Kidney epithelial cell (primary cell): ENCODE data around the gene SPEG. TPM values are rescaled to one million over a fixed set of nuclear protein-coding genes. Genes with fewer than 3 reads are reported as not detected.
A peak's percentile ranks its signal among the peaks of the same experiment; 100 is the strongest.

Experiments used
- DNase-seq: peaks from one replicate; pipeline ENCODE4 v3.0.0-alpha.2; 2010; ENCODE audit warnings: low read depth
- H3K27me3 ChIP-seq: 2 replicates; pipeline ENCODE4 v1.6.0; 2011; ENCODE audit warnings: low read length; ENCODE audit not compliant: control insufficient read depth, insufficient read depth
- H3K36me3 ChIP-seq: 2 replicates; pipeline ENCODE4 v1.5.1; 2011; ENCODE audit warnings: low read length; ENCODE audit not compliant: control insufficient read depth, insufficient read depth
- H3K4me3 ChIP-seq: 2 replicates; pipeline ENCODE4 v1.5.1; 2011; ENCODE audit warnings: low read depth, mild to moderate bottlenecking, control low read depth, low read length
- total RNA-seq: library from RNA; depleted of rRNA; stranded (reverse); fragments of >200 nt; gene quantifications from 2 replicates; pipeline ENCODE4 v1.2.3, GENCODE V29; 2015
- TF ChIP-seq, protein P1 (sequence below): IDR thresholded peaks from 2 replicates; pipeline ENCODE4 v1.5.1; 2011; ENCODE audit warnings: mild to moderate bottlenecking, moderate library complexity, low read length, control low read depth, inconsistent platforms; ENCODE audit not compliant: insufficient read depth, poor library complexity, severe bottlenecking

Gene SPEG
- total RNA-seq, 1 donor from 2014 or later = 9.9 TPM

DNA sequence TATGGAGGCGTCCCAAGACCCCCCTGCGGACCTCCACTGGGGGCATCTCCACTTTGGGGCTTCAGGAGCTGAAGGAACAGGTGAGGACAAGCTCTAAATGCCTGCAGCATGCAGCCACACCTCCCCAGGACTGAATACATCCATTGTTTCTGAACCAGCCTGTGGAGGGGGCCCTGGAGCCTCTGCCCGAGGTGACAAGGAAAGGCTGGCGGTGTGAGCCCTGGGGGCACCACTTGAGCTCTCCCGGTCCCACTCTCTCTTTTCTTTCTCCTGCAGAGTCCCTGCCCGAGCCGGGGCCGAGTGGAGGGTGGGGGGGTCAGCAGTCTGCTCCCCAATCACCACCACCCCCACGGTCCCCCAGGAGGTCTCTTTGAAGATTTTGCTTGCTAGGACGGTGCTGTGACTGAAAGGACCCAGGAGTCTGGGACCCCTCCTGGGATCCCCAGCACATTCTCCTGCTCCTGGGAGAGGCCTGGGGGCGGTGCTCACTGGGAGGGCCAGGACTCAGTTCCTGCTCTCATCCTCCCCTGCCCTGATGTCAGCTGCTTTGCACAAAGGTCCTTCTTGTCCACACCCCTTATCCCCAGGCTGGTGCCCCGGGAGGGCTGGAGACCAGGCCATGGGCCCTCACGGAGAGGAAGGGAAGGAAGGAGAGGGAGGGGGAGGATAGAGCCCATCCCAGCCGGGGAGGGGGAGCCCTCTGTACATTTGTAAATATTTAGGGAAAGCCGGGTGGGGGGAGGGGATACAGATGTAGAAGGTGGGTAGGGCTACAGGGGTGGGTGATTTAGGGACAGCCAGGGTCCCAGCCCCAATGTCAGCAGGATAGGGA is 103.2 kb downstream of the SPEG start:
- no peak overlapping the region for H3K4me3 ChIP-seq
- DNase-seq = no peak
- TF ChIP-seq, protein P1, sequence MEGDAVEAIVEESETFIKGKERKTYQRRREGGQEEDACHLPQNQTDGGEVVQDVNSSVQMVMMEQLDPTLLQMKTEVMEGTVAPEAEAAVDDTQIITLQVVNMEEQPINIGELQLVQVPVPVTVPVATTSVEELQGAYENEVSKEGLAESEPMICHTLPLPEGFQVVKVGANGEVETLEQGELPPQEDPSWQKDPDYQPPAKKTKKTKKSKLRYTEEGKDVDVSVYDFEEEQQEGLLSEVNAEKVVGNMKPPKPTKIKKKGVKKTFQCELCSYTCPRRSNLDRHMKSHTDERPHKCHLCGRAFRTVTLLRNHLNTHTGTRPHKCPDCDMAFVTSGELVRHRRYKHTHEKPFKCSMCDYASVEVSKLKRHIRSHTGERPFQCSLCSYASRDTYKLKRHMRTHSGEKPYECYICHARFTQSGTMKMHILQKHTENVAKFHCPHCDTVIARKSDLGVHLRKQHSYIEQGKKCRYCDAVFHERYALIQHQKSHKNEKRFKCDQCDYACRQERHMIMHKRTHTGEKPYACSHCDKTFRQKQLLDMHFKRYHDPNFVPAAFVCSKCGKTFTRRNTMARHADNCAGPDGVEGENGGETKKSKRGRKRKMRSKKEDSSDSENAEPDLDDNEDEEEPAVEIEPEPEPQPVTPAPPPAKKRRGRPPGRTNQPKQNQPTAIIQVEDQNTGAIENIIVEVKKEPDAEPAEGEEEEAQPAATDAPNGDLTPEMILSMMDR = peak; percentile 18

DNA sequence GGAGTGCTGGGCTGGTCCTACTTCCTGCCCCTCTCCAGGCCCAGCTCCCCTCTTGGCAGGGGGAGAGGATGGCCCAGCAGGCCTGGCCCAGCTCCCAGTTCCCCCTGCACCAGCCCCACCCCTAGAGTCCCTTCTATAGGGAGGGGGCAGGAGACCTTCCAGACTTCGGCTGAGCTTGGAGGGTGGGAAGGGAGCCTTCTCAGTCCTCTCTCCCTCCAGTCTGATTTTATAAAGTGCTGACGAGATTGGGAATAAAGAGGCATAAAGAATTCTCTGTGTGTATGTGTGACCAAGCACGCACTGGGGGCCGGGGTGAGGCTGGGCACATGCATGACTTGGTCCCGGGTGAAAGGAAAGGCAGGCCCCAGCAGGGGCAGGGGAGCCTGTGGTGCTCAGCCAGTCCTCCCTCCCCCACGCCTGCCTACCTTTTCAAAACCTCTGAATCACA is 103.9 kb downstream of the SPEG start:
- Histone ChIP-seq H3K4me3 (no peak overlapping the region), H3K27me3 (no peaks in the 10 kb centered on the region), H3K36me3 (peaks cover 5% of the 10 kb centered on the region)
- TF ChIP-seq, protein P1 = no peak
- no peak for DNase-seq

More for the DNA sequence above, 103.2 kb downstream of the SPEG start:
- Histone ChIP-seq H3K27me3 (peaks cover 3% of the 10 kb centered on the region), H3K36me3 (peaks cover 5% of the 10 kb centered on the region)

DNA sequence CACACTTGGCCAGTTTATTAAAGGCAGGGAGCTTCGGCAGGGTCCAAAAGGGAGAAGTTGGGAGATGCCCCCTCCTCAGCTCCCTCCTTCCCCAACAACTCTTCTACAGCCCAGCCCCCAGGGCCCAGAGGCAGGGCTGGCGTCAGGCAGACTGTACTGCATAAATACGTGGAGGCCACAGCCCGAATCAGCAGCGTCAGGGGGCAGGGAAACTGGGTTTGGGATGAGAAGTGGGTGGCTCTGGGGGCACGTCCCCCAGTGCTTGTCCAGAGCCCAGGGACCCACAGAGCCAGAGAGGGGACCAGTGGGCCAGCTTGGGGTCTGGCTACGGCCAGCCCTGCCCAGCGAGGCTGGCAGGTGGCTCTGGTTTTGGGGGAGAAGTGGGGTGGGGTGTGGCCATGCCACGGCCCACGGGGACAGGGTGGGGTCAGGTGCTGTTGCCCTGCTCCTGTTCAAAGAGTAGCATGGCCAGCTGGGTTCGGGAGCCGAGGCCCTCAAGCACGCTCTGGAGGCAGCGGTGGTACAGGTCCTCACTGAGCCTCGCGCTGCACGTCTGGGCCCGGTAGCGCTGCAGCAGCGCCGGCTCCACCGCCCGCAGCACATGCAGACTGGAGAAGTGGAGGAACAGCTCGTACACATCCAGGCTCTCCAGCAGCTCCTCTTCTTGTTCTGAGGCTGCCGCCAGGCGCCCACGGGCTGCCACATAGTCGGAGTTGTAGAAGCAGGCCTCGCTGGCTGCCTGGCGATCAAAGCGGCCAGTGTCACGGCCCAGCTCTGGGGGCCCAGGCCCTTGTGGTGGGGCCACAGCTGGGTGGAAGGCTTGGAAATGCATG is 104.5 kb downstream of the SPEG start:
- TF ChIP-seq, protein P1 = no peak
- Histone ChIP-seq H3K36me3 (peaks cover 5% of the 10 kb centered on the region), H3K27me3 (no peaks in the 10 kb centered on the region), H3K4me3 (no peak overlapping the region)
- no peak for DNase-seq

DNA sequence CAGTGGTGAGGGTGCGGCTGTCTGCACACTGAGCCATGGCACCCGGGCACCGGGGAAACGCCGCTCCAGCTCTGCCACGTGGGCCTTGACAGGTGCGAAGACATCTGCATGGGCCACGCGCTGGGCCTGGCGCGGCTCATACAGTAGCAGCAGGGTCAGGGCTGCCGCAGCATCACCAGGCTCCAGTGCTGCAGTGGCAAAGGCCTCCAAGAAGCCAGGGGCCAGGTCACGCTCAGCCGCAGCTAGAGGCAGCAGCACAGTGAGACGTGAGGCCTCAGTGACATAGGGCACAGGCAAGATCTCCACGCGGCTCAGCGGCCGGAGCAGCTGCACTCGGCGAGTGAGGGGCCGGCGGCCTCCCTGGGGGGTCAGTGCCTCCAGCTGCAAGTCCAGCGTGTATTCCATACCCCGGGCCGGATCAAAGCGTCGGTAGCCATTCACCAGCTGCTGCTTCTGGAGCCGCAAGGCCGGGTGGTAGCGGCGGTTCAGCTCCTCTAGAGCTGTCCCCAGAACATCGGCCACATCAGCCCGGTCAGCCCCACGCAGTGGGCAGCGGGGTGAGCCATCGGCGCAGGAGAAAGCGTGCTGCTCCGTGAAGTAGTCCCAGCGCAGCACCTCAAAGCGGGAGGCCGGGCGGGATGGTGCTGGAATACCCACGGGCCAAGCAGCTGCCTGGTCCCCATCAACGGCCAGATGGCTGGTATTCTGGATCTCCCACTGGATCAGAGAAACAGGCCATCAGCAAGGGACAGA is 105.5 kb downstream of the SPEG start:
- no peak overlapping the region for H3K4me3 ChIP-seq
- H3K36me3 ChIP-seq = peaks cover 5% of the 10 kb centered on the region
- TF ChIP-seq, protein P1 = no peak
- H3K27me3 ChIP-seq = no peaks in the 10 kb centered on the region
- no peak for DNase-seq

DNA sequence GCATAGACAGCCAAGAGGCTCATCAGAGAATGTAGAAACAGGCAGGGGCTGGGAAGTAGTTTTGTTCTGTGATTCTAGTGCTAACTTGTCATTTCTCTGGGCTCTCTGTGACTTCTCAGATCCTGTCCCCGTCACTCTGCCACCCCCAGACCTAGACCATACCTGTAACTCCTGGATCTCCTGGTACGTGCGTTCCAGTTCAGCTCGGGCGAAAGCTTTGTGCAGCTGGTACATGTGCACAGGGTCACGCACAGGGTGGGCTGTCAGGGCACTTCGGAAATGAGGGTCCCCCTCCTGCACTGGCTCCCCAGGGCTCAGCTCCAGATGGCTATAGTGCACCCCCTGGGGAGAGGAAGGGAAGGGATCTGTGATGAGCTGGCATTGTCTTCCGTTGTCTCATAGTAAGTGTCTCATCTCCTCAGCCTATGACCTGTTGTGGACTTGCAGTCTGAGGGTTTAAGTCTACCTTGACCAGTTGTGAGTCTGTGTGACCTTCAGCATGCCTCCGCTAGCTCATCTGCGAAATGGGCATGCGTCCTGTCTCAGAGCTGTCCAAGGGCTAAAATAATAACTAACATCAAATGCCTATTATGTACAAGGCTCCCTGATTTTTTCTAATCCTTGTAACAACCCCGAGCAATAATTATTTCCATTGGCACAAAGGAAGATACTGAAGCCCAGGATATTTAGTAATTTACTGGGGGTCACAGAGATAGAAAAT is 106.3 kb downstream of the SPEG start:
- Histone ChIP-seq H3K36me3 (peaks cover 5% of the 10 kb centered on the region), H3K27me3 (no peaks in the 10 kb centered on the region), H3K4me3 (no peak overlapping the region)
- TF ChIP-seq, protein P1 = no peak
- no peak for DNase-seq
